GM23338 (cell line): ENCODE results near the gene INO80. TPM values are rescaled to one million over a fixed set of nuclear protein-coding genes. Genes with fewer than 3 reads are reported as not detected.

ENCODE experiments used
- ATAC-seq: fragments of 200-7000 bp; cut with Tn5 transposase; 3 replicates; pipeline ENCODE4 v1.9.1; 2020
- DNase-seq: peaks from one replicate; pipeline ENCODE4 v3.0.0-alpha.2; 2015; ENCODE audit warnings: low spot score
- H2AFZ ChIP-seq: fragments of 200-600 bp; sonication (generic); 2 replicates; pipeline ENCODE4 v1.8.0; 2016; ENCODE audit warnings: antibody characterized with exemption, mild to moderate bottlenecking, moderate library complexity
- H3F3A ChIP-seq: fragments of 200-600 bp; sonication (generic); replicated peaks from 2 replicates; pipeline ENCODE4 v1.8.0; 2017; ENCODE audit warnings: antibody characterized with exemption, mixed run types, low read depth
- H3K27ac ChIP-seq: fragments of 200-600 bp; sonication (generic); 2 replicates; pipeline ENCODE4 v1.6.1; 2016; ENCODE audit warnings: low read depth
- H3K27me3 ChIP-seq: fragments of 200-600 bp; sonication (generic); 2 replicates; pipeline ENCODE4 v1.8.0; 2016; ENCODE audit warnings: mild to moderate bottlenecking, mixed run types, moderate library complexity; ENCODE audit not compliant: insufficient read depth
- H3K36me3 ChIP-seq: fragments of 200-600 bp; sonication (generic); 2 replicates; pipeline ENCODE4 v1.8.0; 2016; ENCODE audit warnings: mild to moderate bottlenecking; ENCODE audit not compliant: insufficient read depth
- H3K4me1 ChIP-seq: fragments of 200-600 bp; sonication (generic); 2 replicates; pipeline ENCODE4 v1.8.0; 2016; ENCODE audit warnings: mild to moderate bottlenecking, moderate library complexity; ENCODE audit not compliant: insufficient read depth
- H3K4me2 ChIP-seq: fragments of 200-600 bp; sonication (generic); 2 replicates; pipeline ENCODE4 v1.7.1; 2017; ENCODE audit warnings: mixed run types
- H3K4me3 ChIP-seq: fragments of 200-600 bp; sonication (generic); 2 replicates; pipeline ENCODE4 v1.6.1; 2016; ENCODE audit warnings: mixed run types
- H3K79me2 ChIP-seq: fragments of 200-600 bp; sonication (generic); replicated peaks from 2 replicates; pipeline ENCODE4 v1.8.0; 2017; ENCODE audit warnings: mild to moderate bottlenecking; ENCODE audit not compliant: insufficient read depth
- H3K9me2 ChIP-seq: fragments of 200-600 bp; sonication (generic); 2 replicates; pipeline ENCODE4 v1.8.0; 2017; ENCODE audit not compliant: insufficient read depth
- H4K20me1 ChIP-seq: fragments of 200-600 bp; sonication (generic); replicated peaks from 2 replicates; pipeline ENCODE4 v1.8.0; 2017; ENCODE audit warnings: mild to moderate bottlenecking; ENCODE audit not compliant: insufficient read depth
- H3K27ac Mint-ChIP-seq: 2 replicates; pipeline ENCODE4 v1.8.0; 2020; ENCODE audit warnings: inconsistent platforms, mild to moderate bottlenecking, moderate library complexity, mixed read lengths
- H3K27me3 Mint-ChIP-seq: 3 replicates; pipeline ENCODE4 v1.8.0; 2022; ENCODE audit warnings: low read depth, mild to moderate bottlenecking, moderate library complexity, mixed read lengths, inconsistent platforms; ENCODE audit not compliant: insufficient read depth, poor library complexity
- H3K36me3 Mint-ChIP-seq: 3 replicates; pipeline ENCODE4 v1.8.0; 2021; ENCODE audit warnings: low read depth, mild to moderate bottlenecking, inconsistent platforms, moderate library complexity, mixed read lengths
- H3K4me1 Mint-ChIP-seq: 3 replicates; pipeline ENCODE4 v1.8.0; 2020; ENCODE audit warnings: mild to moderate bottlenecking, inconsistent platforms, mixed read lengths
- H3K4me3 Mint-ChIP-seq: 3 replicates; pipeline ENCODE4 v1.8.0; 2021; ENCODE audit warnings: moderate library complexity, mild to moderate bottlenecking, inconsistent platforms, mixed read lengths
- H3K9me3 Mint-ChIP-seq: 3 replicates; pipeline ENCODE4 v1.8.0; 2020; ENCODE audit warnings: moderate library complexity, mild to moderate bottlenecking, inconsistent platforms, mixed read lengths
- CTCF ChIP-seq, 2 experiments: fragments of 200-600 bp in 1 of 2; sonication (generic) in 1 of 2; conservative IDR thresholded peaks; 2 replicates each; pipeline versions ENCODE4 v1.5.1 to v1.6.1; 2016 to 2017; ENCODE audit warnings: antibody characterized with exemption in 2 of 2, low read depth in 2 of 2, mild to moderate bottlenecking in 2 of 2, moderate library complexity in 1 of 2
- EZH2phosphoT487 ChIP-seq: fragments of 200-600 bp; sonication (generic); IDR thresholded peaks from one replicate; pipeline ENCODE4 v1.8.1; 2018; ENCODE audit warnings: antibody characterized with exemption; ENCODE audit not compliant: unreplicated experiment
- JUNB ChIP-seq: IDR thresholded peaks from one replicate; pipeline ENCODE4 v1.6.1; 2016; ENCODE audit warnings: antibody characterized with exemption; ENCODE audit not compliant: unreplicated experiment
- NANOG ChIP-seq: IDR thresholded peaks from 2 replicates; pipeline ENCODE4 v1.6.1; 2016; ENCODE audit warnings: antibody characterized with exemption, borderline replicate concordance
- POLR2AphosphoS5 ChIP-seq: IDR thresholded peaks from 2 replicates; pipeline ENCODE4 v1.6.1; 2016; ENCODE audit warnings: antibody characterized with exemption, low read depth
- REST ChIP-seq: IDR thresholded peaks from one replicate; pipeline ENCODE4 v1.6.1; 2018; ENCODE audit warnings: antibody characterized with exemption; ENCODE audit not compliant: unreplicated experiment
- STAT1 ChIP-seq: IDR thresholded peaks from one replicate; pipeline ENCODE4 v1.6.1; 2016; ENCODE audit warnings: antibody characterized with exemption; ENCODE audit not compliant: unreplicated experiment
- ZNF114 ChIP-seq: fragments of 250-450 bp; sonication (Bioruptor Pico); IDR thresholded peaks from 2 replicates; pipeline ENCODE4 v1.5.0; 2020; ENCODE audit warnings: mild to moderate bottlenecking, moderate library complexity
- ZNF331 ChIP-seq: fragments of 250-450 bp; sonication (Bioruptor Pico); IDR thresholded peaks from 2 replicates; pipeline ENCODE4 v1.5.0; 2020; ENCODE audit warnings: low read depth, mild to moderate bottlenecking, moderate library complexity
- ZNF462 ChIP-seq: fragments of 250-450 bp; sonication (Bioruptor Pico); IDR thresholded peaks from 2 replicates; pipeline ENCODE4 v1.5.0; 2020; ENCODE audit warnings: mild to moderate bottlenecking, moderate library complexity
- polyA plus RNA-seq: library from polyadenylated mRNA; unstranded; fragments of >200 nt; fragmentation: Nextera tagmentation; extraction: Ambion mirVana; gene quantifications from 2 replicates; pipeline ENCODE4 v1.2.1, GENCODE V29; 2016
- total RNA-seq: library from RNA; depleted of rRNA; stranded (reverse); fragments of >200 nt; shearing (Covaris generic); gene quantifications from 2 replicates; pipeline ENCODE4 v1.2.3, GENCODE V29; 2014

The INO80 gene
- total and polyA plus RNA-seq, 2 experiments from 2014 or later = 6.5 to 24.9 TPM

GRCh38 chr15:41020311-41020710 lies 95.8 kb downstream of the INO80 start:
- H3K4me1 Mint-ChIP-seq = no peaks in the 10 kb centered on the region
- H3F3A ChIP-seq = no peaks in the 10 kb centered on the region; the same call in 1 of the 2 replicates
- no peak overlapping the region for H3K4me3 Mint-ChIP-seq
- peaks cover 27% of the 10 kb centered on the region; the same call in 1 of the 2 replicates for H4K20me1 ChIP-seq
- no peak overlapping the region for H3K27ac Mint-ChIP-seq
- no peak for DNase-seq
- H3K9me2 ChIP-seq = no peaks in the 10 kb centered on the region
- H3K4me2 ChIP-seq = no peak overlapping the region
- no peaks in the 10 kb centered on the region for H3K27me3 Mint-ChIP-seq
- no peak overlapping the region for H3K4me3 ChIP-seq
- no peaks in the 10 kb centered on the region for H3K79me2 ChIP-seq
- H2AFZ ChIP-seq = no peak overlapping the region
- H3K27me3 ChIP-seq = no peaks in the 10 kb centered on the region
- TF ChIP-seq POLR2AphosphoS5 = no peak
- no peak for TF ChIP-seq JUNB
- no peak for TF ChIP-seq STAT1
- TF ChIP-seq REST = no peak
- no peak for TF ChIP-seq ZNF462
- TF ChIP-seq CTCF (conservative IDR thresholded peaks at IDR 0.05; ENCODE audit: low read depth in 2 of 2) = no peak
- no peak for TF ChIP-seq EZH2phosphoT487
- no peak for TF ChIP-seq ZNF331 (CRISPR knock-in tag)
- TF ChIP-seq NANOG = no peak
- TF ChIP-seq ZNF114 (CRISPR knock-in tag) = no peak
- ATAC-seq = no peak
- no peaks in the 10 kb centered on the region for H3K4me1 ChIP-seq
- H3K9me3 Mint-ChIP-seq = no peaks in the 10 kb centered on the region
- H3K36me3 Mint-ChIP-seq = peaks cover 24% of the 10 kb centered on the region
- H3K27ac ChIP-seq = no peak overlapping the region
- H3K36me3 ChIP-seq = peaks cover 27% of the 10 kb centered on the region
